ENCODE measurements around the gene RNU6-7. TPM values are rescaled to one million over a fixed set of nuclear protein-coding genes. Genes with fewer than 3 reads are reported as not detected.

RNU6-7 gene
- total and polyA plus RNA-seq, 2 of the 13 experiments (the other 11 are each of a cell fraction or from before 2014, with no cell fraction given), result under 0.01 TPM; not detected in 1

GRCh38 chr14:32201193-32201815 is 541 bp upstream of the RNU6-7 start (continued):
- TF ChIP-seq CEBPG (CRISPR knock-in tag; IDR thresholded peaks at IDR 0.05) (peak; percentile 10), ZFP91 (CRISPR knock-in tag; IDR thresholded peaks at IDR 0.05; ENCODE audit: borderline replicate concordance) (peak; percentile 97), MXI1 (IDR thresholded peaks at IDR 0.05; ENCODE audit: borderline replicate concordance, low read depth, low read length) (peak; percentile 83; the same call in 2 of the 3 replicates), ZNF451 (CRISPR knock-in tag; IDR thresholded peaks at IDR 0.05) (peak; percentile 68), ZNF569 (CRISPR knock-in tag; IDR thresholded peaks at IDR 0.05; ENCODE audit: borderline replicate concordance) (peak; percentile 92; the same call in 1 of the 2 replicates), FOXA1 (IDR thresholded peaks at IDR 0.05) (no peak), FOXA1 (CRISPR knock-in tag; IDR thresholded peaks at IDR 0.05) (no peak; the same call in 1 of the 2 replicates), ZNF234 (CRISPR knock-in tag; conservative IDR thresholded peaks at IDR 0.05) (peak; percentile 99), U2AF1 (optimal IDR thresholded peaks at IDR 0.05; ENCODE audit: low read depth, low read length) (peak; percentile 91), ZNF703 (CRISPR knock-in tag; IDR thresholded peaks at IDR 0.05; ENCODE audit: borderline replicate concordance) (peak; percentile 61), ZNF670 (CRISPR knock-in tag; IDR thresholded peaks at IDR 0.05; ENCODE audit: borderline replicate concordance) (peak; percentile 96; the same call in 1 of the 2 replicates), NFATC3 (CRISPR knock-in tag; IDR thresholded peaks at IDR 0.05) (peak; percentile 98), EZH2 (conservative IDR thresholded peaks at IDR 0.05; ENCODE audit: low read depth, low read length) (no peak), TAF1 (CRISPR knock-in tag; IDR thresholded peaks at IDR 0.05) (peak; percentile 95), RORA (CRISPR knock-in tag; IDR thresholded peaks at IDR 0.05) (no peak; the same call in 1 of the 2 replicates), ADNP (CRISPR knock-in tag; IDR thresholded peaks at IDR 0.05) (no peak), RFX1 (IDR thresholded peaks at IDR 0.05) (no peak), TFAP4 (IDR thresholded peaks at IDR 0.05; ENCODE audit: borderline replicate concordance, low read depth) (peak; percentile 86), POGK (CRISPR knock-in tag; conservative IDR thresholded peaks at IDR 0.05) (peak; percentile 94), TOE1 (CRISPR knock-in tag; IDR thresholded peaks at IDR 0.05) (peak; percentile 81; the same call in 1 of the 2 replicates), MATR3 (CRISPR knock-in tag; IDR thresholded peaks at IDR 0.05) (0 out of 2 replicates have a peak, but pooled peaks have one; percentile 21), ATF5 (CRISPR knock-in tag; IDR thresholded peaks at IDR 0.05; ENCODE audit: low read depth) (no peak; the same call in 1 of the 2 replicates), KDM5B (CRISPR knock-in tag; IDR thresholded peaks at IDR 0.05; ENCODE audit: borderline replicate concordance) (peak; percentile 100), NFRKB (IDR thresholded peaks at IDR 0.05) (no peak), GLI4 (CRISPR knock-in tag; IDR thresholded peaks at IDR 0.05; ENCODE audit: borderline replicate concordance) (0 out of 2 replicates have a peak, but pooled peaks have one; percentile 97), YEATS4 (CRISPR knock-in tag; IDR thresholded peaks at IDR 0.05; ENCODE audit: borderline replicate concordance) (peak; percentile 94), BCL6 (CRISPR knock-in tag; IDR thresholded peaks at IDR 0.05) (peak; percentile 75; the same call in 1 of the 2 replicates), NFKB2 (CRISPR knock-in tag; IDR thresholded peaks at IDR 0.05; ENCODE audit: borderline replicate concordance) (peak; percentile 98)
